GM18520 (cell line): Measurements from ENCODE around the gene ARHGAP8.
"Not testable (repeated sequence)": the region's sequence is repeated elsewhere in the genome, so short reads cannot be mapped to it uniquely, and the experiment has no call there.

Experiments used
- ATAC-seq: cut with Tn5 transposase; IDR thresholded peaks from one replicate; pipeline ENCODE4 v1.9.1; 2021; ENCODE audit not compliant: unreplicated experiment

The ARHGAP8 gene

DNA sequence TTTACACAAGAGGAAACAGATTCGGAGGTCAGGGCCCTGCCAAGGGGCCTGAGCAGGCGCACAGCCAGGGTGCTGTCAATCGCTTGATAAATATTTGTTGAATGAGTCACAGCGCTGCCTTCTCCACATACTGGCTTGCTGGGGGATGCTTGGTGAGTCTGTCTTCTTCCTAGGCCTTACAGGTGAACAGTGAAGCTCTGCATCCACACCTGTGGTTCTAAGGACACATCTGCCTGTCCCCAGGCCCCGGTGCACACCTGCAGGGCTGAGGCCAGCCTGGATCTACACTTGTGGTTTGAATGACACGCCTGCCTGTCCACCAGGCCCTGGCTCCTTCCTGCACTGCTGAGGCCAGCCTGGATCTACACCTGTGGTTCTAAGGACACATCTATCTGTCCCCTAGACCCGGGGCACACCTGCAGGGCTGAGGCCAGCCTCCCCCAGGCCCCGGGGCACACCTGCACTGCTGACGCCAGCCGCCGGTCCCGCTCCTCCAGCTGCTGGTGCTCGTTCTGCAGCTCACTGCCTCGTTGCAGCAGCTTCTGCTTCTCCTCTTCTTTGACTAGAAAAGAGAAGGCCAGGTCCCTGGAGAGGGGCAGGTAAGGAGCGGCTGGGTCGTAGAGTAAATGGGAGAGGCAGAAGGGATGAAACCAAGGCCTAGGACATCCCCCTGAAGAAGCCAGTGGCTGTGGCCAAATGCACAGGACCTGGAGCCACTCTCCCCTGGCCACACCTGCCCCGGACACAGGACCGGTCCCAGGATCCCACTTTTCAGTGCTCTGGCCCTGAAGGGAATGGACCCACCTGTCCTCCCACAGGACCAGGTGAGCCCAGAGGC, 132.8 kb downstream of the ARHGAP8 start:
- ATAC-seq = no peak

DNA sequence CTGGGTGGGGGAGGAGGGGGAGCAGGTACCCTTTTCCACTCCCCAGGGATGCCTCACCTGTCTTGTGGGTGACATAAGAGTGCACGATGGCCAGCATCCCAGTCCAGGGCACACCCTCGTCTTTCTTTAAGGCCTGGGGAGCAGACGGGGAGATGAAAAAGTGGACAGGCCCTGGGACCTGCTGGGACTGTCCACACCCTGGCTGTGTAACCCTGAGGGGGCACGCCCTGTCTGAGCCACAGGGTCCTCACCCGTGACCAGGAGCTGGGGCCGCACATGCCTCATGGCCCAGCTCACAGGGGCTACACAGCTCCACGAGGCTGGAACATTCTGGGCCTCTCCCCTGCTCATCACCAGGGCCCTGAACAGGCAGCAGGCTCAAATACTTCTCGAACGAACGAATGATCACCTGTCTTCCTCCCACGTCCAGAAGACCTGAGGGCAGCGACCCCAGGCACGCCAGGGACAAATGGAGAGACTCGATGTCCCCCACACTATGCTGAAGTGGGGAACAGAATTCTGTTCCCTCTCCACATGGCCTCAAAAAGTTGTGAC, 133.5 kb downstream of the ARHGAP8 start:
- ATAC-seq = no peak

DNA sequence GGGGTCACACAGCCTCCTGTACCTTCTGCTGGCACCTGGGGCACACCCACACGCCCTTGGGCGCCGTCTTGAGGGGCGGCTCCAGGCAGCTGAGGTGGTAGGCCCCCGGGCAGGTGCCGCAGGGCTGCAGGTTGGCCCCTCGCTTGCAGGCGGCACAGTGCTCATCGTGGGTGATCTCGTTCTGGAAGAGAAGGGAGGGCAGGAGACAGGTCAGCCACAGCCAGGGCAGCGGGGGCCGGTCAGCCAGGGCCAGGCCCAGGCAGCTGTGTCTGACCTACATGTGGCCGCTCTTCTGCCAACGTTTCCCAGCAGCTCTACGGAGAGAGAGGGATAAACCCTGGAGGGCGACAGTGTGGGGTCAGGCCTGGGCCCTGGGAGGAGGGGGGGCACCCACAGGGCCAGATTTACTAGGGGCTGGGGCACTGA, 135.6 kb downstream of the ARHGAP8 start:
- no peak for ATAC-seq

DNA sequence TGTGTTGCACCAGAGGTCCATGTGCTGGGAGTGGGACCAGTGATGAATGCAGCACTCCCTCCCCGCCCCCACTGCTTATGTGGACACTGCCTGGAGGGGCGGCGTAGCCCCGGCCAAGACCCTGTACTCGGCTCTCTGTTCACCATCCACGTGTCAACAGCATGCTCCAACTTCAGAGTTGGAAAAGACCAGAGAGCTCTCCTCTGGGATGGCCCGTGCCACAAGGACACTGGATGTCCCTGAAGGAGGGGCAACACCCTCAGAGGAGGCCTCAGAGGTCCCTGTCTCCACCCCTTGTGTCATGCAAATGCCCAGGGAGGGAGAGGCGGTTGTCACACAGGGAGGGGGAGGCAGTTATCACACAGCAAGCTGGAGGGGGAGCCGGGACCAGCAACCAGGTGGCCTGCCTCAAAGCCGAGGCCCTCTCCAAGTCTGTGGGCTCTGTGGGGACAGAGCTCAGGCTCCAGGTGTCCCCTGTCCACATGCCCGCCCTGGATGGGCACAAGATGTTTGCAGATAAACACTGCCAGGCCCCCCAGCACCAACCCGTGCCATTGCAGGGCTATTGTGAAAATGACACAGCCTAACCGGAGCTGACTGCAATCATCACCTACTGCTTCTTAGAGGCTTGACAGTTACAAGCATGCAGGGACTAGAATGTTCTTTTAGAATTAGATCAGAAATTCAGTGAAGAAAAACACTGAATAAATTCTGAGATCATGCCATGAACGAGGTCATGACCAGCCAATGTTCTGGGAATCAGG, 136.3 kb downstream of the ARHGAP8 start:
- no peak for ATAC-seq

DNA sequence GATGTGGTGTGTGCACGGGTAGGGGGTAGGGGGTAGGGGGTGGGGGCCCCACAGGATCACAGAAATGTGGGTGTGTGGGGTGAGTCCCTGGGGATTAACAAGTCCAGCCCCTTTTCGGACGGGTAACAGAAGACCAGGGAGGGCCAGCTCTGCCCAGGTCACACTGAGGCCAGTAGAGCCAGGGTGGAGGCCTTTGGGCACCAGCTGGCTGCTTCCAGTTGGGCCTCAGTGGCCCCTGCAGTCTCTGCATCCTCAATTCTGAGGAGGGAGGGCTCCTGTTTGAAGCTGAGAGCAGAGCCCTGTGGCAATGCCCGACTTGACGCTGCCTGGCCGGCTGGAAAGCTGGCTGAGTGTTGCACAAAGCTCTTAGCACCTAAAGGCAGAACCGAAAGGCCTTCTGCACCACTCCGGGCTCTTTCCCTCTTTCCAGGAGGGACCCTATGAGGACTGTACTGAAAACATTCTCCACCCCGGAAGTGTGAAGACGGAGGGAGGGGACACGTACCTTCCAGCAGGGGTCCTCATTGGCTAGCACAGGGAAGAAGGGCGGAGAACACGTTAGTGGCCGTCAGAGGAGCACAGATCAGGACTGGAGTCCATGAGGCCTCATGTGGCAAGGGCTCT, 137.0 kb downstream of the ARHGAP8 start:
- no peak for ATAC-seq

DNA sequence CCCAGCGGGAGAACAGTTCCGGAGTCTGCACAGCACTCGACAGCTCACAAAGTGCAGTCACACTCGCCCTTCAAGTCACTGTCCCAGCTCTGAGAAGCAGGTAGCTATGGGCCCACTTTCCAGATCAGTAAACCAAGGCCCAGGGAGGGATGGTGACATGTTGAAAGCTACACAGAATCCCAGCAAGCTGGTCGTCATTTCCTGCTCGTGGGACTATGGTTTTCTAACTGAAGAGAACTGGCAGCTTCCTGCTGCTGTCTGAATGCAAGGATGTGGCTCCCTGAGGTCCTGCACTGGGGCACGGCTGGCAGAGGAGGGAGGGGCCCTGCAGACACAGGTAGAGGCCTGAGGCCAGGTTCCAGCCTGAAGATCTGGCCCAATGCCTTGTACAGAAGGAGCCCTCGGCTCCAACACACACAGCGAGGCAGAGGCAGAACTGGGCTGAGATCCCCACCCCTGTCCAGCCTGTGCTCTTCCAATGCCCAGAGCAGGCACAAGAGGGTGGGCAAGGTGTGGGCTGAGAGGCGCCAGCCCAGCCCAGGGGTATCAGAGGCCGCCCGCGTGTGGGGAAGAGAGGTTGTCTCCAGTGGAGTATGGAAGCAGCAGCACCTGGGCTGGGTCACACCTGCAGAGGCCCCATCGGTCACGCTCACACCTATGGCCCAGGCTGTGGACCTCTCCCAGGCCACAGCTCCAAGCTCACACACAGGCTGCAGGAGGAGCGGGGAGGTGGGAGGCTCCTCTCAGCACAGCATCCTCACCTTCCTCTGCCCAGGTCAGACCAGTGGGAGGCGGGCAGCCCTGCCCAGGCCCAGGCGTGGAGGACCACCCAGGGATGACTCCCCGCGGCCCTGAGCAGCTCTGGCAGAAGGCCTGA, 138.3 kb downstream of the ARHGAP8 start:
- ATAC-seq = no peak

DNA sequence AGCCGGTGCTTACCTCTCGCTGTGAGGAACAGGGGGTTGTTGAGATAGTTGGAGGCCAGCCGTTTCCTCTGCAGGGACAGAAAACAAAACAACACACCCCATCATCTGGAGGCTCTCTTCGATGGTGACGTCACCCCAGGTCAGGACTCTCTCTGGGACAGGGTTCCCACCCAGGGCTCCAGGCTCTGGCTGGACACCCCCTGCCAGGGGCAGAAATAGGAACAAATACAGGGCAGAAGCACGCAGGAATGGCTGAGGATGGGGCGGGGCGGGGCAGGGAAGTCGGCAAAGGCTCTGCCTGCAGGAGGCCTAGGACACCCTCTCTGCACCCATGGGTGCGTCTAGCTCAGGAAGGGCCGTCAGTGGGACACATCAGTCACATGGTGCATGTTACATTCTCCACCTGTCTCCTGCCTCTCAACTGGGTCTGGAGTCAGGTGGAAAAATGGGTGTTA, 138.9 kb downstream of the ARHGAP8 start:
- ATAC-seq = no peak

DNA sequence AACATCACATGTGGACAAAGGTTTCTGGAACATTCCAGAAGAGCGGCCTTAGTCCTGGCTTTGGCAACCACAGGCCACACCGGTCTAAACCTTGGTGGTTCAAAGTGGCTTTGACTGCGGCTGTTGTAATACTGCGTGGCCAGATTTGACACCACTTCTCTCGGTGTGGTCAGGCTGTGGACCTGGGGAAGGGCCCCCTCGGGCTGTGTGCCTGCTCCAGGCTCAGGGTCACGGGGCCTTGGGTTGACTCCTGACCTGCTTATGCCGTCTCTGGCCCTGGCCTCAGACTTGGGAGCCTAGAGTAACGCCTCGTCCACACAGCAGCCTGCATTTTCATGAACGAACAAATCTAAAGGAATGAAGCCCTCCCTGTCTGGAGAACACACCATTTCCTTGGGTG, 139.4 kb downstream of the ARHGAP8 start:
- ATAC-seq = no peak

DNA sequence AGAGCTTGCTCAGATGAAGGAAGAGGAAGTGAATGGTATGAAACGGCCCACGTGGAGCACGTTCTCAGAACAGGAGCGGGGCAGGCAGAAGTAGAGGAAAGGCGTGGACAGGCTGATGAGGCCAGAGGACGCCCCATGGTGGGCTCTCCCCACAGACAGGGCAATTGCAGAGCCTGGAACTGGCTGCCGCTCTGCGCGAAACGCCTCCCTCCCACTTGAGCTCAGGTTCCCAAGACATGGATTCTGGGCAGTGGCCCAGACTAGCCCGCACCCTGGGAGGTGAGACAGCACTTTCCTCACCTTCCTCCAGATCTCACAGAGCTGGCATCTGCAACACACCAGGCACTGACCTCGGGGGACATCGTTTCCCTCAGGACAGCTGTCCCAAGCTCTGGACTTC, 139.9 kb downstream of the ARHGAP8 start:
- no peak for ATAC-seq

DNA sequence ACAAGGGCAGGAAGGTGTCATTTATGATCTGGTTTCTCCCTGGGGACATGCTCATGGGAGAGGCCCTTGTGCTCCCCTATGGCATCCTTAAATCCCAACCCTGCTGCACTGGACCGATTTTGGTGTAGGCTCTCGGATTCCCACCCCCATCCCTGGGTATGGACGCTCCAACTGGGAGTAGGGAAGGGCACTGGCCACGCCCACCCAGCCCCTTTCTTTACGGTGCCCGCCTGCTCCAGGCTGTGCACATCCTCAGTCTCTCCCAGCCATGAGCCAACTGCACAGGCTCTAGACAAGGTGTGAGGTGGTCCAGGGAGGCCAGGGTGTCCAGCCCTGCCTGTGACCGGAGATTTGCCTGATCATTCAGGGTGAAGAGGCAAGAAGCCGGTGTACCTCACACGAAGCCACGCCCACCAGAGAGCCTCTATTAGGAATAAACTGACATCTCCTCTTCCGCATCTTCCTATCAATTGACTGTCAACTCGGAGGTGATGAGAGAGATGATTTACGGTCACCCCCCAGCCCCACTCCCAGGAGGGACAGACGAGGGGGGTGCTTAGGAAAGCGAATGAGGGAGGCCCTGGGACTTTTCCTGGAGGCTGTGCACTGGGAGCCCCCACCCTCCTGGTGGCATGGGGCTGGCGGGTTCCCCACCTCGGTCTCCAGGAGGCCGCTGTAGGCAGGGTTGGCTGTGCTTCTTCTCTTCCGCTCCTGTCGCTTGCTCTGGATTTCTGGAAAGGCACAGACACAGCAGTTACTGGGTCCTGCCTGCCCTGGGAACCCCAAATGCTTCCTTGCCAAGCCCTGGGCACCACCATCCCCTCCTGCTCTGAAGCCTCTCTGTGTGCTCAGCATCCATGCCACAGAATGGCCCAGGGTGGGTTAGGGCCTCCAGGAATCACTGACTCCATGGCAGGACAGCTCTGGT, 140.7 kb downstream of the ARHGAP8 start:
- ATAC-seq = no peak

DNA sequence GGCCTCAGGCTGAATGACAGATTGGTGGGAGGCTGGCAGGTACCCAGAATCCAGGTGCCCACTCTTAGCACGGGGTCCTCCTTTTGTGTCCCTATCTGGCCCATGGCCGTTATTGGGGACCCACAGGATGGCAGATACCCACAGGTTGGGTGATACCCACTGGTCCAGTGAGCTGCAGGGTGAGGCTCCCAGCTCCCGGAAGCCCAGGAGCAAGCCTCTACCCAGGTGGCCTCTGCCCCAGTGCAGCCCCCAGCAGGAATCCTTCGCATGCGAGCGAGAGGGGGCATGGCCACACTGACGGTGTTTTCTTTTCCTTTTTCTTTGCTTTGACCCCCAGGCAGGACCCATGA, 141.3 kb downstream of the ARHGAP8 start:
- ATAC-seq = no peak

DNA sequence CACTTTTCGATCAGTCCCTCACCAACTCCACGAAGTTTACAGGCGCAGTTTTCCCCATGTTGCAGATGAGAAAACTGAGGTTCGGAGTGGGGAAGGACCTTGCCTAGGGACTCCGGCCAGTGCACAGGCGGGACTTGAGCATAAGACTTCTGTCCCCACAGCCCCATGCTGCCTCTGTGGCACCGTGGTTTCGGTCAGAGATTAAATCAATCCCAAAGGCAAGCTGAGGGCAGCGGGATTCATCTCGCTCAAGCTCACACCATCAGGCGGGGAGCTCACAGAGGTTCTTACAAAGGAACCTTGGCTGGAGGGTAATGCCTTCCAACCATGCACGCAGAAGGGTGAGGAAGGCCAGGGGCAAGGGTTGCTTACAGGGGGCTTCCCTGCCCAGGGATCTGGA, 141.9 kb downstream of the ARHGAP8 start:
- ATAC-seq = no peak

DNA sequence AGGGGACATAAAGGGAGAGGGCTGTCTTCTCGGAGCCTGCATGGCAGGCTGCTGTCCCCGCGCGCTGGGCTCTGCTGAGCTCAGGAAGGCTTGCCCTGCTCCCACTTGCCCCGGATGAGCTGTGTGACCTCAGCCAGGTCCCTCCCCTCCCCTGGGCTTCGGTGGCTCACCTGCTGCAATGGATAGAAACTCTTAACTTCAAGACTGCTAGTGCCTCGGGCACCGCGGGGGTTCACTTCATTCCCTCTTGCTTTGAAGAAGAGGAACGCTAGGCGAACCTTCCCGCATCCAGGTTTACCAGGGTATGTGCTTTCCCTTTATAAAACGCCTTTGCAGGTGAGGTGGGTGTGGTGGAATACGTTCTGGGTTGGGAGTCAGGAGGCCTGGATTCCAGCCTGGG, 142.4 kb downstream of the ARHGAP8 start:
- no peak for ATAC-seq

DNA sequence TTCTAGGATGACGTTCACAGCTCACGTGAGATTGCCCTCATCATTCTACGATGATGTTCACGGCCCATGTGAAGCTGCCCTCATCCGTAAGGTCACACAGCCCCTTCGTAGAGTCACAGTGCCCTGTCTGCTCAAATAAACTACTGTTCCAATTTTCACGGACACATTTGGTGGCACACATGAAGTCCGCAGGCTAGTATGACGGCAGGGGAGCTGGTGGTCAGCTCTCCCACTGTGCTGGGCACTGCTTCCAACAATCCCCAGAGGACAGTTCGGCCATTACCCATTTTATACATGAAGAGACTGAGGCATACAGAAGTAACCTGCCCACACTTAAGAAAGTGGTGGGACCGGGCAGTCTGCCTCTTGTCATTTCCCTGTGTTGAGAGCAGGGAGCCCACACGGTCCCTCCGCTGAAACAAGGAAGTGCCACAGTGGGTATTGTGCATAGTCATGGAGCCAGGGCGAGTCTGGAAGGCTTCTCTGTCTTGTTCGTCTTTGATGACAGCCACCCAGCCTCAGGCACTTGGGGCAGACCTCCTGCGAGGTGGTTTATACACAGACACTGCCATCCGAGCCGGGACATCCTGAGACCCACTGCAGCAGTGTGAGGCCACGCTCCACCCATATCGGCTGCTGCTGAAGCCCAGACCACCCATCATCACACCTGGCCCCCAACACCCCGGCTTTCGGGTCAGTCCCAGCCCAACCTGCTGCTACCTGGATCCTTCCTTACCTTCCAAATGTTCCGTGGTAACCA, 143.1 kb downstream of the ARHGAP8 start:
- ATAC-seq = no peak

DNA sequence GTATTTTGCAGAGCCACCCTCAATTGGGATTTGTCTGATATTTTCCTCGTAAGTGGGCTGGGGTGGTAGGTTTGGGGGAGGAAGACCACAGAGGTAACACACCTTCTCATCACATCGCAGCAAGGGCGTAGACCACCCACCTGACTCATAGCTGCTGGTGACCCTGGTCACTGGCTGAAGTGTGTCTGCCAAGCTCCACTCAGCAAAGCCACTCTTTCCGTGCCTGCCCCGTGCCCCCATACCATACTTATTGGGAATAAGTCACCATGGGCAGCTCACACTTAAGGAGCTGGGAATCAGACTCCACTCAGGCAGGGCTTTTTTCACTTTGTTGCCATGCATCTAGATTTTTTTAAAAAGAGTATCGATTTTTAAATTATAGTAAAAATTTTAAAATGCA, 145.9 kb downstream of the ARHGAP8 start:
- no peak for ATAC-seq

DNA sequence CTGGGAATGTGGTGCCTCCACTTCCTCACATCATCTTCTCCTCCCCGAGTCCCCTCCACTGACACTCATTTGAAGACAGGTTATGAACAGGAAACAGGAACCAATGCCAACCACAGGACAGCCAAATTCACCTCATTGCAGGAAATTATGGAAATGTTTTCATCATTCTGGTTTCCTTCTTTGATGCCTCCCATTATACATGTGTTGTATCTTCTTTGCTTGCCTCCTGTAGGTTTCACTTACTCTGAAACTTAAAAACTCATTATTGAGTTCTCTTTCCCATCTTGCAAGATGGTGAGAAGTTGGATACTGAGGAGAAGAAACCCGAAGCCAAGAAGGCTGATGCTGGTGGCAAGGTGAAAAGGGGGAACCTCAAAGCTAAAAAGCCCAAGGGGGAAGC, 148.9 kb downstream of the ARHGAP8 start:
- ATAC-seq = no peak

DNA sequence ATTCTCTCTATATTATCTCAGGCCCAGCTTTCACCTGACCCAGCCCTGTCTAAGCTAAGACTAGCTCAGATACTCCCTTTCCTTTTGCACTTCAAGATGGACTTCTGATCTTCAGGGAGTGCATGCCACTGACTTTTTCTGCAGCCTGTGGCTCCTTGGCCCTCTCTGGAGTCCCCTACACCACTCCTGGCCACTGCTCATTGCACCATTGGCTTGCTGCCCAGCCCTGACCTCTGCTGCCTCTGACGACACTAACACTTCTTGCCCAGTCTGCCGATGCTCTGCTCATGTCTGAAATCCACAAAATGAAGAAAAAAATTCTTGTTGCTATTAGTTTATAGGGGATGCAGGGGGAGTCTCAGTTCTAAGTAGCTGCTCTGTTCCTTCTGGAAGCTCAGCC, 150.8 kb downstream of the ARHGAP8 start:
- not testable (repeated sequence) for ATAC-seq

DNA sequence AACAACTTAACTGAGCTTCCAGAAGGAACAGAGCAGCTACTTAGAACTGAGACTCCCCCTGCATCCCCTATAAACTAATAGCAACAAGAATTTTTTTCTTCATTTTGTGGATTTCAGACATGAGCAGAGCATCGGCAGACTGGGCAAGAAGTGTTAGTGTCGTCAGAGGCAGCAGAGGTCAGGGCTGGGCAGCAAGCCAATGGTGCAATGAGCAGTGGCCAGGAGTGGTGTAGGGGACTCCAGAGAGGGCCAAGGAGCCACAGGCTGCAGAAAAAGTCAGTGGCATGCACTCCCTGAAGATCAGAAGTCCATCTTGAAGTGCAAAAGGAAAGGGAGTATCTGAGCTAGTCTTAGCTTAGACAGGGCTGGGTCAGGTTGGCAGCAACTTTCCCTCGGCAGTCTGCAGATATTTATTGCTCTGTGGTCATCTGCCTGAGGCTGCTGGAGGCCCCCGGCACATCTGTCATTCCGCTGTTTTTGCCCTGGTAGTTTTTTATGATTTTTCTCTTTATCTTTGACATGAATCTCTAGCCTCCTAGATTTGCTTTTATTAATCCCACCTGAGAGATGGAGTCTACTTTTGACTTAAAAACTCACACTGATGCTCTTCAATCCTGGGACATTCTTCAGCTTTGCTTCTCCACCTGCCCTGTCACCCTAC, 152.2 kb downstream of the ARHGAP8 start:
- ATAC-seq = not testable (repeated sequence)
